ENCODE measurements around the gene RHOXF2B.

- TF ChIP-seq CTCF (IDR thresholded peaks at IDR 0.05) (no peak), POLR2AphosphoS5 (IDR thresholded peaks at IDR 0.05; ENCODE audit: insufficient read depth in 1 of 2, low read depth in 1 of 2) (no peak)
These were observed 40.8 kb downstream of the RHOXF2B start for GRCh38 chrX:120036704-120037103.
